Right lung (tissue), 5 donors: ENCODE results near the gene FOXF1. TPM values are rescaled to one million over a fixed set of nuclear protein-coding genes. Genes with fewer than 3 reads are reported as not detected.

Source experiments
- DNase-seq, 2 donors: peaks; one replicate each; pipeline ENCODE4 v3.0.0-alpha.2; 2013
- polyA plus RNA-seq, 5 donors: library from polyadenylated mRNA; unstranded; fragments of 120-200 nt; gene quantifications; one replicate each; pipeline versions ENCODE4 v1.2.1 to v1.2.3, GENCODE V29; 2013; ENCODE audit warnings: inconsistent platforms in 1 of 5, low replicate concordance in 1 of 5; ENCODE audit not compliant: insufficient read length in 5 of 5, insufficient read depth in 1 of 5

Gene FOXF1
- polyA plus RNA-seq, 5 donors = 35.6 to 47.5 (median 40.8) TPM

DNA sequence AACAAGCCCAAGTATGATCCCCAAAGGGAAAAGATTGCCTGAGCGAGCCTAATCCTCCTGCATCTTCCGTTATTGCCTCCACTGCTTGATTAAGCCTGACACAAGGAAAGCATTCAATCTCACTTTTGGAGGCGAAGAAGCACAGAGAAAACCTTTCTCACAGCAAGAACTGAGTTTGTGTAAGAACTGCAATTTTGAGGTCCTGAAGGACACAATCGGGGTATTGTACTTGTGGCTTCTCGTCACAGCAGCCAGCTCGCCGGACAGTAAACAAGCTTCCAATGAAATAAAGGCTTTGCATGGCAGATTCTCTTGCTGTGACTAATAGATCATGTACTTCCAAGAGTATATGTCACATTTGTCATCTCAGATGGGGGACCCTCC lies 18.7 kb upstream of the FOXF1 start:
- DNase-seq = no peak

DNA sequence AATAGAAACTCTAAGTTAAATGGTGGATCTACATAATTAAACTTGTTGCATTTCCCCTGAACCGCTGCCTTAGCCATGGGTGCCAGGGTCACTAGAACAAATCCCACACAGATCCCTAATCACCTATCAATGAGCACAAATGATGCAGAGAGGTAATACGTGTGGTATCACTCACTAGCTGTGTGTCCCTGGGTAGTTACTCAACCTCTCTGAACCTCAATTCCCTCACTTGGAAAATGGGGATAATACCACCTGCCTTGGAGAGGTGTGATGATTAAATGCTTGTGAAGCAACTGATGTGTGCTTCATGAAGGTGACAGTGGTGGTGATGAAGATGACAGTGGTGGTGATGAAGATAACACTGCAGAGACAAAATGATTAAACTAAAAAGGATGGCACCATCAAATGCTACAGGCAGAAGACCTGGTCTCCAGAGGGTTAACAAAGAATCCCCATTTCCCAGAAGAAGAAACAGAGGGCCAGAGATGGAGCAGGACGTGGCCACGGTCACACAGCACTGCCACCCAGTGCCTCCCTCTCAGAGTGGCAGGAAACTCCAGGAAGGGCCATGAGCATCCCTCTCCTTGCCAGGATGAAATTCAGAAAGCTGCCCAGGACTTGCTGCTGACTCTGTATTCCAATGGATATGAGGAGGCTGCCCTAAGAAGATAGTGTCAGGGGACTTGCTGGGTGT lies 17.9 kb upstream of the FOXF1 start:
- no peak for DNase-seq

DNA sequence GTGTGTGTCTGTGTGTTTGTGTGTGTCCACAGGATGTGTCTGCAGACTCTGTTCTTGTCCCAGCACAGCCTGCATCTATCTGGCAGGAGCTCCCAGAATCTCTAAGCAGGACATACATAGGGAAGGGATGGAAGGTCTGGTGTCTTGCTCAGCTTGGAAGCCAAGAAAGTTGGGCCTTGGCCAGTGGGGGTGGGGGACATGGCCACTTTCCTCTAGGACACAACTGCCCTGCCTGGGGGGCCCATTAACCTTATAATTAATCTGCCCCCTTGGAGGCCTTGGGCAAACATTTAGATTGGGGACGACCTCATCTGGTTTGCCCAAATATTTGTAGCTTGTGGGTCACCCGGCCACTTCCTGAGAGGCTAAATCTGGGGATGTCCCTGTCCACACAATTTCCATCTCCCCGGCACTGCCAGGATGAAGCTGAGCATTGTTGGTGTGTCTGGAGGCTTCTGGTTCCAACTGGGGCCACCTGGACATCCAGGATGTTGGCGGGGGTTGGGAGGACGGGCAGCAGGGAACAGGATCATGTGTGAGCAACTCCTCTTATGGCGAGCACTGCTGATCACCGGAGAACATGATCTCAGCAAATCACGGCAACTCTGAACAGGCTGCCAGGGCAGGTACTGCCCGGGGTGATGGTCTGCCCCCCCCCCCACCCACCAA lies 17.2 kb upstream of the FOXF1 start:
- DNase-seq = no peak

DNA sequence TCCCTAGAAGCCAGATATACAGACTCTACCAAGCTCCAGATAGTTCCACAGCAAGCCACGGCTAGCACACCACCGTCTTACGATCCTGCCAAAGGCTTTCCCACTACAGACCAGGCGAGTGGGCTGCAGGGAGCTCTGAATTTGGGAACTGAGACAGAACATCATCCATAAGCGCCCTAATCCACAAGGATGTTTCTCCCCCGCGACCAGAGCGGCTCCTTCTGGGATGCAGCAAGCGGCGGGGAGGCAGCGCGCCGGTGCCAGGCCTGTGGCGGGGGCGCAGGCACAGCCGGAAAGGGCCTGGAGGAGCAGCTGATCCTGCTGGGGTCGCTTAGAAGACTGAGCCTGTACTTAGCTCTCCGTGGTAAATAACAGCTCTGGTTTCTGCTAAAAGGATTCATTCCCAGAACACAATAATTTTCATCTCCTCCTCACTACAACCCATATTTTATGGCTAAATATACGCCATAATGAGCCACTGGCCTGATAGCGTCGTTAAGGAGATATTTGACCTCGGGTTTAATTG lies 16.2 kb upstream of the FOXF1 start:
- DNase-seq = no peak

DNA sequence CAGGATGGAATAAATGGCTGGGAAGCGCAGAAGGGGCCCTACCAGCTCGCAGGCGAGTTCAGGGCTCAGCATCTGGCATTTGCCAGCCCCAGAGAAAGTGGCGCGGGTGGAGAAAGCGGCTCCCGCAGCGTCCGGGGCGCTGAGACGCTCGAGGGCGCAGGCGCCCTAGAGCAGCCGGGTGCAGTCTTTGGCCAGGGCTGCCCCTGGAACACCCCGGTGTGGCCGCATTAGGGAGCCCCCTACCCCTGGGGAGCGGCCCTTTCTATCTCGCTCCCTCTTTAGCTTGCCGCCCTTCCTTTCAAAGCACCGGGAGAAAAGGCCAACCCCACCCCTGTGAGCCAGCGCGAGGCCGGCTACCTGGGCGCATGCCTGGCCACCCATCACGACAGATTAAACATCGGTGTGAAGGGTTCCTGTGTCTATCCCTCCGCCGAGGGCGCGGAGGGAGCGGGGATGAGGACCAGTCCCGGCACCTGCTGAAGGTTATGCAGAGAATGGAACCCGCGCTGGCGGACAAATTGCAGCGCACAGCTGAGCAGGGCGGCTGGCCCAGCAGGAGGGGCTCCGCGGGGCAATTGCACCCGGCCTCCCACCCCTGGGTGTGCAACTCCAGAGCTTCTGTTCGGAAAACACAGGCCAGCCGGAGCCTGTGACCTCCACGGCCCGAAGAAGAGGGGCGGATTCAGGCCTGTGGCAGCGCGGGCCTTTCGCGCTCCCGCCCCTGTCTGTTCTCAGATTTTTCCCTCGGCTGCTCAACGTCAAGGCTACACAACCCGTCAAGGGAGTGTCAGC lies 15.6 kb upstream of the FOXF1 start:
- DNase-seq = no peak

DNA sequence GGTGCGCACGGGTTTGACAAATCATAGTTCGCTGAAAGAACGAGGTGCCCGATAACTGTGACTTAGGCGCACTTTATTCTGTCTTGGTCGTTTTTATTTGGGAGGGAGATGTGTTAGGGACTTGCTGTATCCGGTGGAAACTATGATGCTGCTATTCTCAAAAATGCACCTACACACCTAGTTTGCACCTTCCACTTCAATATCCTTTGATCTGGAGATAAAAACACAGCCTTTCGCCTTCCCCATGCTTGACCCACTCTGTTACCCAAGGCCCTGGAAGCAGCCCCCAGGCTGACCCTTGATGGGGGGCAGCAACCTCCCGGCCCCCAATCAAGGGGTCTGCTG lies 15.0 kb upstream of the FOXF1 start:
- no peak for DNase-seq

DNA sequence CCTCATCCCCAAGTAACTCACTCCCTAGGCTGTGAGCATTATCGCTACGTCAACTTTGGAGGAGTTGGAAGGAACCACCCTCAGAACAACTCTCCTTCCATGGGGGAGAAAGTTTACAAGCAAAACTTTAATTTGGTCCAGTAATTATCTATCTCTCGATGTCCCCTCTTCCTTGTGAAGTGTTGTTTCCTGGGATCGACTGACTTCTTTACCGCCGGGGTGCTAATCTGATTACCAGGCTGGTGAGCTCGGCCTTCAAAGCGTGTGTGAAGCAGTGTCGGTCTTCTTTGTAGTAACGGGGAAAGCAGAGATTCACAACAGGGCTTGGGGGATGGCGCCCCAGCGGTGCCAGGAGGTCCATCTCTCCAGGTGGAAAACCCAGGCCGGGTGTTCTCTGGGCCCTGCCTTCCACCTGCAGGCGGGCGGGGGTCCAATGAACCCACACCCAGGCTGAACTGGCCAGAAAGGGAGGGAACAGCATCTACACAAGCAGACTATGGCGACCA lies 14.5 kb upstream of the FOXF1 start:
- DNase-seq = no peak

DNA sequence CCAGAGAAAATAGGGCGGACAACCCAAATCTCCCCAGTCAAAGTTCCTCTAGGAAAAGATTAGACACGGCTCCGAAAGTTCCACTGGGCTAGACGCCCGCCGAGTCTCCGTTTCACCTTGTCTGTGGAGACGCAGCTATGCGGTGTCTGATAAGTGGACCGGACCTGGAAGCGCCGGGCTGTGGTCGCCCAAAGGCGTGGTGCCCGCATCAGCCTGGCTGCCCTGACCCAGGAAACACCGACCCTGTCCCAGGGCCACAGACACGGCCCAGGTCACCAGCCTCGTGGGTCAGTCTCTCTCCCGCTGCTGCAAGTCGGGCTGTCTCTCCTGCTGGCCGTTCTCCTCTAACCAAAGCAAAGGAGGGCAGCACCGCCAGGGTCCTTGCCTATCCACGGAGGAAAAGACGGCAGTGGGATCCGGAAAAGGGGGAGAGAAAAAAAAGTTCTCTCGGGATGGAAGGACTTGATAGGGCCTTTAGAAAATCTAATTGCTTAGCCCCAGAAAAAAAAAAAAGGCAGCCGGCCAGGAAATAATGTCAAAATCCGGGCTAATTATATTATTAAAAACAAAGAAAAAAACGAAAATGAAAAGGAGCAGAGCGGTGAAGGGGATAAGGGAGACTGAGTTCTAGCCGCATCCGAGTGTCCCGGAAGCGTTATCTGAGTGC lies 13.9 kb upstream of the FOXF1 start:
- DNase-seq = no peak

DNA sequence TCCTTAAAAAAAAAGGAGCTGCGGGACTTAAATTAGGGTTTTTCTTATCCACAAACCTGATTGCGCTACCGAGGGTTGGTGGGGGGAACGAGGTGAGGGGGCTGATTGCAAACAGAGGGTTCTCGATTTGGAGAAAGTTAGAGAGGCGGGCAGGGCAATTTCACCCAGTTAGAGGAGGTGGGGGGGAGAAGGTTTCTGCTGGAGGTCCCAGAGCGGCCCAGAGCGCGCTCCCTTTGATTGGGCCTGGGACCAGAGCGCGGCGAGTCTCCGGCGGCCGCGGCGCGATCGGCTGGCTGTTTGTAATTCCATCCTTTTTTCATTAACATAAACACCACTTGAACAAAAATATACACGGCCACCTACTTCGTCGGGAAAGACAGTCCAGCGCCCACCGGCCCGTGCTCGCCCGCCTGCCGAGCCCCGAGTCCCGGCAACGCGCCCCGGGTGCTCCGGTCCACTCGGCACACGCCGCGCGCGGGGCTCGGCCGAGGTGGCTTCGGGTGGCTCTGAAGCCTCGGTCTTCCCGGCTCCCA lies 13.3 kb upstream of the FOXF1 start:
- no peak for DNase-seq

DNA sequence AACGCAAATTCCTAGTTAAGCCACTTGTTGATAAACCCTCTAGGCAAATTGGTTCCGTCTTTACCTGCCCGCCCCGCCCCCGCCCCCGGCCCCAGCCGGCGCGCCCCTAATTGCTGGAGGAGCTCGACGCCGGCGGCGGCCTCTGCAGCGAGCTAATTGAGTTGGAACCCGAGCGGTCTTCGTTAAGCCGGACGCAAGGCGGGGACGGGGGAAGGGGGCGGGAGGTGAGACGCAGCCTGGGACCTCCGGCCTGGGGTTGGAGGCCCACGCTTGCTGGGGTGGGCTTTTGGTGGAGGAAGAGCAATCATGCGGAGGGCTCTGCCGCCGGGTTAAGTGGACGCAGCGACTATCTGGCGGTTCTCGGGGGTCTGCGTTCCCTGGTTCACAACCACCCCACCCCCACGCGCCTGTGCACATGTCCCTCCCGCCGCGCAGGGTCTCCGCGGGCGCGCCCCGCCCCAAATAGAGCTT lies 12.7 kb upstream of the FOXF1 start:
- no peak for DNase-seq

DNA sequence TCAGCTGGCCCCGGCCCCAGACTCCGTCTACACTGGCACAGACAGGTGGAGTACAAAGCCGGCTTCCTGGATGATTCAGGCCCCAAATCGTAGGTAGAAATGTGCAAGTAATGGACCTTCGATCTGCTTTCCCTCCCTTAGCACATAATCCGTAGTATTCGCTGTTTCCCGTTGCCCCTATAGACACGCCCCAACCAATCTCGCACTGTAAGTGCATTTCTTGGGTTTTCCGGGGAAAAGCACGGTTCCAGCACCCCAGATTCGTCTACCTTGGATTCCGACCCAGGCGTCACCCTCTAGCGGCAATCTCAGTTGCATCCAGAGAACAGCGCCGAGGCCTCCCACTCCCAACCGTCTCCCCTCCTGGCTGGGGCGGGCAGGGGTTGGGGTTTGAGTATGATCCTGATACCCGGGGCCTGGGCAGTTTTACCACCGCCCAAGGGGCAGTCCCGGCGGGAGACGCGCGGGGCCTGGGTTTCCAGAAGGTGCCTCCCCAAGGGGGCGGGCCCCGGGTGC lies 12.1 kb upstream of the FOXF1 start:
- DNase-seq = no peak

DNA sequence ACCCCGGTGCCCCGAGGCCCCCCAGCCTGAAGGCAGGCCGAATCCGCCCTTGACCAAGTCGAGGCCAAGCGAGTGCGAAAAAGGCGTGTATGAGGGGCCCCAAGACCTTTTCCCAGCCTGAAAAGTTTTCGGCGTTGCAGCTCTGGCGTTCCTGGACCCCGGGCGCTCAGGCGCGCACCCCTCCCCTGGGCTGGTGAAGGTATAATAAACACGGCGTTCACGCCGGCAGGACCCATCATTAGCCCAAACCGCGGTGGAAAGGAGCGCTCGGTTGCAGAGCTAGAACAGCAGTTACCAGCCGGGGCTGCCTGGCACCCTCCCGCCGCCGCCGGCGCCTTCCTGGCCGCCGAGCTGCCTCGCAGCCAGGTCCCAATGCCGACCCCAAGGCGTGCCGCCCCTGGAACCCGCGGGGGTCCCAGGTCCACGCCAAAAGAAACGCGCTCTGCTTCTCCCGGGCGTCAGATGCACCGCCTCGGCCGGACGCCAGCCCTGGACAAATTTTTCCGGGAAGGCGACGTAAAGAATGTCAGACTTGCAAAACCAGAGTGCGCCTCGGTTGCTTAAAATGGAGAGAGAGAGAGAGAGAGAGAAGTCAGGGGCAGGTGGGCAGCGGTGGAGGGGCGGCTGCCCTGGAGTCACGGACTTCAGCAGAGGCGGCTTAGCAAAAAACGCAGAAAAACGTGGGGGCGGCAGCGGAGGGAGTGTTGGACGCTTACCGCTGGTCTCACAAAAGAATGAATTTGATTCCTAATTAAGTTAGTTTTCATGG lies 11.5 kb upstream of the FOXF1 start:
- peak; percentile 60 for DNase-seq

DNA sequence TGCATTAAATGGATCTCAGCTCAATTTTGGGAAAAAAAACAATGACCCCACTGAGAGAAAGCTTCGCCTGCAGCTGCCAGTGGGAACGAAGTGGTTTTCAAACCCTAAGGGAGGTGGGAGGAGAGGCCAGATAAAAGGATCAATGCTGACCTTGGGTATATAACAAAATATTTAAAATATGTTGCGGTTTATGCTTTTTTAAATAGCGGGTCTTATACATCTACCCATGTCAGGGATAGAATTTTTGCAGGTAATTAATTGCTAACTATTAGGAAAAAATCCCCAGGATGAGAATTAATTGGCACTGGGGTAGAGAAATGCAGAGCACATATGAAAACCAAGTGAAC lies 10.9 kb upstream of the FOXF1 start:
- DNase-seq = no peak

DNA sequence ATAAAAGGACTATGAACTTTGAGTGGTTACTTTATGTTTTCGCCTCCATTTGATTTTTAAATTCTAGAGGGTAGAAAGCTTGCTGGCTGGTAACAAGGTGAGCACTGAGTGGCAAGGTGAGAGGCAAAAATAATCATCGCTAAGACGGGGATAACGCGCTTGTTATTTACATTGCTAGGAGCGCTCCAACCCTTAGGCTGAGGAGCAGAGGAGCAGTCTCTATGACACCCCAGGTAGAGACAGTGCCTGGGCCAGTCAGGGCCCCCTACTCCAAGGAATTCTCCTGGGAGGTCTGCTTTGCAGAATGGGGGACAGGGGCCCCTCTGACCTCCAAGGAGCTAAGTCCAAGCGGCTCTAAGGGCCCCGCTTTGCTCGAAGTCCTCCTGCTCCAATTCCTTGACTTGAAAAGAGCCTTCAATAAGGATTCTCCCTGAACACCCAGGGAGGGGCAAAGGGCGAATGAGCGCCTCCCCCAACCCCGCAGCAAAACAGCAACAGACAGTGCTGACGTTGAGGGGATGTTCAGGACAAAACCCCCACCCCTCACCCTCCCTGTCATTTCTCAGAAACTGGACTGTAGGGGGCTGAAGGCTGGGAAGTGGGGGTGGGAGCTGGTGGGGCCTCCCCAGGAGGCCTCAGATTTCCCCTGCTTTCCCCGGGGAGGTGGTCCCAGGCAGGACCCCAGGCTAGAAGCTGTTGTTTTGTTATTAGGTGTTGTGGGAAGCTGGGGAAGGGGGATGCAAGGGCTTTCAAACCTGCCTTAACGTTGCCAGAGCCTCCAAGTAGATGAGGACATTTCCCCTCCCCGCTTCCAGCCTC lies 10.2 kb upstream of the FOXF1 start:
- no peak for DNase-seq

DNA sequence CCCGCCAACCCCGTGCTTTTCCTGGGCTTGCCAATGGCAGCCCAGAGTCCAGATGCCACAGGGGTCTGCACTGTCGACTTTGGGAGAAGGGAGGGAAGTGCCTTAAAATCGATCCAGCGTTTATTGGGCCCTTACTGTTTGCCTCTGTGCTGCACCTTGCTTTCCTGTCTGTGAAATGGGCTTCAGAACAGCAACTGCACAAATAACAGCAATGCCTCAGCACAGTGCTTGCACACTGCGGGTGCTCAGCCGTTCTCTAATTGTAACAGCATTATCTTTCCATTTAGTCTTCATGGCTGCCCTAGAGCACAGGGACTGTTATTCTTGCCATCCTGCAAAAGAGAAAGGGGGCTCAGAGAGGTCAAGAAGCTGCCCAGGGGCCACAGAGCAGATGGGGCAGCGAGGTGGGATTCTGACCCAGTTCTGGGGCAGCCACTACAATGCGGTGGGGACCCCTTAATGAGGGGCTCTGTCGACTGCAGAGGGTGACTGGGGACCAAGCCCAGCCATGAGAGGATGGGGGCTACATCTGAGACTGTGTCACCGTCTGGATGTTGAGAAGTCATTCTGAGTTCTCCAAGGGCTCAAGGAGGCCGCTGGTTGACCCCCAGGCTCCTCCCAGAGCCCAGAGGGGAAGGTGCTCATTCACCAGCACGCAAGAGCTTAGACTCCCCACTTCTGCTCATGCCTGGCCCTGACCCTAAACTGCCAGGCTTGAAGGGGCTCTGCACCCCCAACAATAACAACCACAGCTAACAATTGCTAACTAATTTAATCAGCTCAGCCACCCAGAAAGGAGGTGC lies 9.4 kb upstream of the FOXF1 start:
- DNase-seq = no peak

DNA sequence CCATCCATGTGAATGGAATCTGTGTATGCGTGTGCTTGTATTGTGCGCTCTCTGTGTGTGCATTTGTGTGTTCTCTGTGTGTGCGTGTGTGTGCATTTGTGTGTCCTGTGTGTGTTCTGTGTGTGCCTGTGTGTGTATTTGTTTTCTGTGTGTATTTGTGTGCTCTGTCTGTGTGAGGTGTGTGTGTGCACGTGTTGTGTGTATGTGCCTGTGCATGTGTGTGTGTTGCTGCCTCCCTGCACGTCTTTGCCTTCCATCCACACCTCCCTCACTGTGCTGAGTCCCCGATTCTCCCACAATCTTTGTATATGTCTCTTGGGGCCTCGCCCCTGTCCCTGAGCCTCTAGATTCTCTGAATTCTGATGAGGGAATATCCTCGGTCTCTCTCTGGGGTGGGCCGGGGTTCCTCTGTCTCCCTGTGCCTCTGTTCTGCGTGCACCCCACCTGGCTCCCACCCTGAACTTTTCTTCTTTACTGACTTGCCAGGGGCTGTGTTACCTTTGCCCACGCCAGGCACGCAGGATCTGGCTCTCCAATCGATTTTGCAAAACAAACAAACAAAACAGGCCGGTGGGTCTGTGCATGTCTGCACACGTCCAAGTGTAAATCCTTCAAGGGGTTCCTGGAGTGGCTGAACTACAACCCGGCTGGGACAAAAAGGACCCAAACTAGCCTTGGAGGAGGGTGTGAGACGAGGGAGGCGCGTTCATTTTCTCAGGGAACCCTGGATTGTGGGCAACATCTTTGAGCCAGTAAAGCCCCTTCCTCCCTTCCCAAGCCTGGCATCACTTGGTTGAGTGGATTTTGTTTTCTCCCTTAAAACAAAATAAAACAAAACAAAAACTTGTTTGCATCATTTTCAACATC lies 8.1 kb upstream of the FOXF1 start:
- DNase-seq = no peak

DNA sequence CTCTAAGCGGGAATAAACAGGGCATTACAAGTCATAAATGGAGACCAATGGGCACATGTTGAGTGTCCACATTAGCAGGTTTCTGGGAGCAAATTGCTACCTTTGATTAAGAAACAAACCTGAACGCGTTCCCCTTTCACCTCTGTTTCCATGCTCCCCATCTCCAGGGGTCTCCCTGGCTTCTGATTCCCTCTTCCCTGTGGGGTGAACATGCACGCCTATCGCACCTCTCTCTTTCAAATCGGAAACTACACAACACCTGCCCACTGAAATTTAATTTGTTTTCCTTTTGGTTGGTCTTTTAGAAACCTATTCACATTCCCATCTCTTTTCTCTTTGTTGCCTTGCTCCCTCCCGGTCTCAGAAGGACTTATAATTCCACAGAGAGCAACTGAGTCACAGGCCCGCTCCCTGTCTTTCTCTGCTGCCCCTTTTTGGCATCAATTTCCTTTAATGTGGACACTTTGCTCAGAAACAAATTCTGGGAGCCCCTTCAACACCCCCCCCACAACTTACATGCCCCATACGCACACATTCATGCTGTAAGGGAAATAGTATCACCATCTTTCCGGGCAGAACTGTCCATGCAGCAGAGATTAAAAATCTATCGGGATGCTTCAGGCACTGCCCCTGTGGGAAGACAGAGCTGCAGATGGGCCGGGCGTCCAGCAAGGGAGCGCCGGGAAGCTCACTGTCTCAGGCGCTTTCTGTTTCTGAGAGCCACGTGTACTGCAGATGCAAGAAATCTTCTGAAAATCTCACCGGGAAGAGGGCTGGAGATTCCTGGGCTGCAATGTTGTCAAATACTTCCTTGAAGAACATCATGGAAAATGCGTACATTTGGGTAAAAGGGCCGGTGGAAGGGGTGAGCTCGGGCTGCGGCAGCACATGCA lies 7.2 kb upstream of the FOXF1 start:
- DNase-seq = no peak
